NCI-H2107 (cell line): ENCODE measurements around the gene SSBP2.

Experiments
- DNase-seq: peaks from one replicate; lab custom pipeline; 2025; lab: John Stamatoyannopoulos, UW

Gene SSBP2

DNA sequence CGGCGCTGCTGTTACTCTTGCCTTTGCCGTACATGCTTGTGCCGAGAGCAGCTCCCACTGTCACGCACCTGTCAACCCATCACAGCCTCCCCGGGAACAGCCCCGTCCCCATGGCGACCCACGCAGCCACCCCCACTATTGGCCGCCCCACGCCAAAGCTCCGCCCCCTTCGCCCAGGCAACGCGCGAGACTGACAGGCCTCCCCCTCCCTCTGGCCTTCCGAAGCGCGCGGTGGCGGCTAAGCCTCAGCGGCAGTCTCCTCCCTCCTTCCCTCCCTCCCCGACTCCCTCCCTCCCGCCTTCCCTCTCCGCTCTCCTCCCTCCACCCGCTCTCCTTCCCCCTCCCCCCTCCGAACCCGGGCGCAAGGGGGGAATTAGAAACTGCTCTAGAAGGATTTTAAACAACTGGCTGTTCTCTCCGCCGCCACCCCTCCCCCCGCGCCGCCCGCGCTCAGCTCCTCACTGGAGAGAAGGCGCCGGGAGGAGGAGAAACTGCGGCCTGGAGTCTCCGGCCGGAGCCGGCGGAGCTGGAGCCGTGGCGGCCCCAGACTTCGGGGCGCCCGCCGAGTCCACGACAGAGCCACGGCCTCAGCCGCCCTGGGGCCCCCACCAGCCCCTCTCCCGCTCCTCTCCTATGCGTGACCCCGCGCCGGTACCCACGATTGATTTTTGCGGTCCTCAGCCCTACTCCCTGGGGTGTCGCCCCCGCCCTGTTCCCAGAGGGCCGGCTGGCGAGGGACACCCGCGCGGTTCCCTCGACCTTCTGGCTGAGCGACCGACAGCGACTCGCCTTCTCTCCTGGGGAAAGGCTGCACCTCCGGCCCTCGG lies at the start of gene SSBP2:
Gene SSBP2, minus strand, starts transcription at position 89 of the 827 bp plus-strand sequence. Its CDS starts 55 bp downstream, at position 34.
- DNase-seq = peak; percentile 94

DNA sequence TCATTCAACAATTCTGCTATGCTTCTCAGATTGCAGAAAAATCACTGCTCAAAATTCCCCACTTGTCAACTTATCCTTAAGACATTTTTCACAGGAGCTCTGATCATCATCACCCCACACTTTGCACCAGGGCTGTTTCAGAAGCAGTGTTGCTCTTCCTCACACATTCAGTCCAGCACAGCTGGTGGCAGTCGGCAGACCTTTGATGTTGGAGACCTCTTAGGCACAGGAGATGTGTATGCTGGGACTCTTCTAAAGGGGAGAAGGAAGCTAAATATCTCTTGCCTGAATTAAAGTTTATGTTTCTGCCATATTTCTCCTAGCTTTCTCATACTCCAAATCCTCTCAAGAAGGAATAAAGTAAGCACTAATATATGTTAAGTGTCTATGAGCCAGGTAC lies 44.8 kb upstream of the SSBP2 start:
- DNase-seq = no peak

DNA sequence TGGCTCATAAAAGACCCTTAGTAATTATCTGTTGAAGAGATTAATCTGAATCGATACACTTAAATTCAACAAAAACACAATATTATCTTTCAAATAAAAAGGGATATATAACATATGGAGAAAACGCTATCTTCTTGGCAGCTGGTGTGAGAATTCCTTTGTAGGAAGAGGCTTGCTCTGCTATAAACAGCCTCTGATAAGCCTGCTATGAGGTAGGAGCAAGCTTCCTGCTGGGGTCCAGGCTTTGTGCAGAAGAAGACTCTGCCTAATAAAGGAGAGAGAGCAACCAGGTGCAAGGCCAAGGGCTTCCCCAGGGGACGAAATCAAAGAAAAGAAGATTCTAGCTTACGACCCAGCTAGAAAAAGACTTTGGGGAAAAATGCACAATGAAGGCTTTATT lies 43.3 kb upstream of the SSBP2 start:
- no peak for DNase-seq

DNA sequence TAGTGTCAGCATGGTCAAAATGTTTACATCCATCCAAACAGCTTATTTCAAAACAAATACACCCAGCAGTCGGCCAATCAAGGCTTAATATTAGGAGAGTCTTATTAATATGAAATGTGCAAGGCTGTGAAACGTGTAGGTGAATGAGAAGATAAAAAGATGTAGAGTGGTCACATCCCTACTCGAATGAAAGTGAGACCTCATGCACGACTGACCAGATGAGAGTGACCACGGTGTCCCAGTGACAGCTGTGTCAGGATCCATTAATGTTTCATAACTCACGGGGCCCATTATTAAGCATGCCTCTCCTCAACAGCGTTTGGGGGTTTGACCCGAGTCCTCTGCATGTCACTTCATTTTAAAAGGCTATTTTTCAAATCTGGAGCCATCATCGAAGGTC lies 39.4 kb upstream of the SSBP2 start:
- no peak for DNase-seq

DNA sequence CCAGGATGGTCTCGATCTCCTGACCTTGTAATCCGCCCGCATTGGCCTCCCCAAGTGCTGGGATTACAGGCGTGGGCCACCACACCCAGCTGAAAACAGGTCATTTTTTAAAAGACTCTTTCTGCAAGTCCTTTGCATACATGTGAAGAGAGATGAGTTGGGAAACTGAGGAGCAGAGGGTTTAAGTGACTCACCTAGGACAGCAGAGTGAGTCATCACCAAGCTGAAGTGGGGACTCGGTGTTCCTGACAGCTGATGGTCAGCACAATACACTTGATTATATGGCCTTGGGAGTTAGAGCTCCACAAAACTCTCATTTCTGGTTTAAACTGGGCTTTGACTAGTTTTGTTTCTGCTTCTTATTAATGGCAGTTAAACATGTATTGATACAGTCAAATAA lies 38.1 kb upstream of the SSBP2 start:
- no peak for DNase-seq

DNA sequence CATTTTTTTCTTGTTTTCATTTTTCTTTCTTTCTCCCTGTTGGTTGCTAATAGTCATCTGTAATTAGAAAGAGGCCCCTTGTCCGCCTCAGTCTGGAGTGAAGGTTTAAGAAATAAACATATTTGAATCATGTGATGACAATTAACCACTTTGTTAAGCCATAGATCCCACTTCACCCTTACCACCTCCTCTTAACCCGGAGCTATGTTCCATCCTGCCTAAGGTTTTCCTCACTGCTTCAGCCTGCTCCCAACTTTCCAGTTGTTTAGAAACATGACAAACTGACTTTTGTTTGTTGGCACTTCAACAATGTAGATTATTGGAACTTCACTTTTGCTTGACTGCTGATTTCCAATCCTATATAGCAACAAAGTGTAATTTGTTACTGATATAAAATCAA lies 37.4 kb upstream of the SSBP2 start:
- no peak for DNase-seq

DNA sequence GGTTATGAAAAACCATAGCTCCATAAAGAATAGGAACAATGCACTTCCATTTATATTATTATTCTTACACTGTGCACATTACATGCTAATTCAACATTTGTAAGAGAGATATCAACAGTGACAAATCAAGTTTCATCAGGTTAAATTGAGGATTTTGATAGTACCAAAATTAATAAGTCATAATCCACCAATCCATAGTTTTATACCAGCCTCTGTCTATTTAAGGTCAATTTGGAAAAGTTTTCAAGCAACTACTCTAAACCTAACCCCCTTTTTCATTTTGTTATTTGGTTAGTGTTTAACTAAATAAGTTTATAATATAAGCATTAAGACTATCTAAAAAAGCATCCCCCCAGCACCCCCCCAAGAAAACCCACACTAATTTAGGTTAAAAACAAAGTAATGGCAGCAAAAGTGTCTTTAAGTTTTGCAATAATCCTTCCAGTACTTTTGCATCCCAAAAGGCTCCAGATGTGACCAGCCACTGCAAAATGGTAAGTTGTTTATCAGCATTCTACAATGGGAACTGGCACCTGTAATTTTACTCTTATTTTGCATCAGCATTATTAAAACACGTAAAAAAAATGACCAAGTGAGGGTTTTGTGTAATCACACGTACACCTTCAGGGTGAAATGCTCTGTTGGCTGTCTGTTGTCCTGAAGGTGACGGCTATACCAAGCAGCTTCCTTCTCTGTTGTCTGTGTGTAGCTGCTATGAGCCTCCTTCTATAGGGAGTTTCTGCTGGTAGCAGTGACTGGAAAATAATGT lies 36.8 kb upstream of the SSBP2 start:
- no peak for DNase-seq

DNA sequence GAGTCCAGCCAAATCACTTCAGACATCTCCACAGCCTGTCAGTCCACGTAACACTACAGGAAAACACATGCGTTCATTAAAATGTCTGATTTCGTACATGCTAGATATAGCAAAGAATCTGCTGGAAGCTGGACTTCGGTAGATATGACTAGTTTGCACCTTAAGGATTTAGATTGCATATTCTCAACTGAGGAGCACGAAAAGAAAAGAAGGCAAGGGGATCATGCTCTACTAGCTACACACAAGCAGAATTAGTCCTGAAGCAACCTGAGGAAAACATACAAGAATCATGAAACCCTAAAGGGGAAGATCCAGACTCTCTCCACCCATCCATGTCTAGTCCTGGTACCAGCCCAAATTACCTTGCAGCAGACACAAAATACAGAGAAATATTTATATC lies 36.1 kb upstream of the SSBP2 start:
- no peak for DNase-seq

DNA sequence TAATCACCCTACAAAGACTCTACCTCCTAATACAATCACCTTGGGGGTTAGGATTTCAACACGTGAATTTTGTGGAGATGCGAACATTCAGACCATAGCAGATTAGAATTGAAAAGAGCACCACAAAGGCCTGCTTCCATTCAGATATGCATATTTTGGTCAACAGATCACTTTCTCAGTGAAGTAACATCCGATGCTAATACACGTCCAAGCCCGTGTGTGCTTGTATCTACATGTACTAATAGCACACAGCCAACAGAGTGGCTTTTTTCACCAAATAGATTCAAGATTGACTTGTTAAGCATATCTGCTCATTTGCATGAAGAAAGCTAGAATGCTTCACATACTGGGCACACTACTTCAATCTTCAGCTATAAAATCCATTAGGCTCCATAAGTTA lies 35.6 kb upstream of the SSBP2 start:
- DNase-seq = no peak

DNA sequence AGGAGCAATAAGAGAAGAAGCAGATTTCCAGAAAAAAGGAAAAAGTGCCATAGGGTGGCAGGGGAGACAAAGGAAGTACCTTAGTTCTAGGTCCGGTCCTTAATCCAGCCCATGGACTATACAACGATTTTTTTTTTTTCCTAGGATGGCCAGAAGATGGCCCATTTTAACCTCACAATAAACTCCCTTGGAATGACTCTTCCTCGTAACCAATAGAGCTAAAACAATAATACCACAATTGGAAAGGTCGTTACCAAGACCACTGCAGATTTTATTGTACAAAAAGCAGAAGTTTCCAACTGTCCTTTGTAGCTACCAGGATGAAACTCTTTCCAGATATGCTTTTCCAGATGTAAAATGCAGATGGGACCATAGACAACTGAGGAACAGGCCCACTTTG lies 34.4 kb upstream of the SSBP2 start:
- DNase-seq = no peak

DNA sequence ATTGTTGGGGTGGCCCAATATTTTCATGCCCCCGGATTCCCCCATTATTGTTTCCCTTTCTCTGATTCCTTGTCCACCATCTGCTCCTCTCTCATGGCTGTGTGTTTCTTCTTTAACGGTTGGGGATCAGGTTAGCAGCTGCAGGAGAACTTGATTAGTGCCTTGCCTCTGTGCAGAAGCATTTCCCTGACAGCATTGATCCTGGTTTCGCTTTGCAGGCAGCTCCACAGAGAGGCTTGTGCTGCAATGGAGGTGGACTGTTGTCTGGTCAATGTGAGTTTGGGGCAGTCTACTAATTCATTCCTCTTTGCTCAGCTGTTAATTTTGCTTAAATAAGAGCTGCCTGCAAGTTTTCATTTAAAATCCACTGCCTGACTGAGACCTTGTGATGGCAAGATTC lies 32.5 kb upstream of the SSBP2 start:
- DNase-seq = peak; percentile 6

DNA sequence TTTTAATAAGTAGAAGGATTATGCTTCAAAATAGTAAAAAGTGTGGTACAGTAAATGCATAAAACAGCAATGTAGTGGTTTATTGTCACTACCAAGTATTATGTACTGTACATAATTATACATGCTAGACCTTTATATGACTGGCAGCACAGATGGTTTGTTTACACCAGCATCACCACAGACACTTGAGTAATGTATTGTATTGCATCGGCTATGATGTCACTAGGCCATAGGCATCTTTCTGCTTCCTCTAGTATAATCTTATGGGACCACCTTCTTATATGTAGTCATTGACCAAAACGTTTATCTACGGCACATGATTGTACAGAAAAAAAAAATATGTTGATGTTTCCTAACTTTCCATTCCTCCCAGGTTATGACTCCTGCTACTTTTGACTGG lies 31.9 kb upstream of the SSBP2 start:
- no peak for DNase-seq

DNA sequence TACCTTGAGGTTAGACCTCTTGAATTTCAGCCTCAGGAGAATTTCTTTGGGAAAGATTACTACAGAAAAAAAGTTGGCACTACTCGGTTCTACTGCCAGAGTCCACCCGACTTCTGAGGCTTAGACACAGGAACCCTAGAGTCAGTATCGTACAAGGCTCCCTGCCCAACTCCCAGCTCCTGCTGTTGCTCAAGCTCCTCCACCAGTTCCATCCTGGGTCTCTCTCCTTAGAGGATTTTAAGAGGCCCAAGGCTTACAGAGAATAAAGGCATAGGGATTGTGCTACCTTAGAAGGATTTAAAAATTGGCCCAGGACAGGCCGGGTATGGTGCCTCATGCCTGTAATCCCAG lies 29.0 kb upstream of the SSBP2 start:
- DNase-seq = no peak

DNA sequence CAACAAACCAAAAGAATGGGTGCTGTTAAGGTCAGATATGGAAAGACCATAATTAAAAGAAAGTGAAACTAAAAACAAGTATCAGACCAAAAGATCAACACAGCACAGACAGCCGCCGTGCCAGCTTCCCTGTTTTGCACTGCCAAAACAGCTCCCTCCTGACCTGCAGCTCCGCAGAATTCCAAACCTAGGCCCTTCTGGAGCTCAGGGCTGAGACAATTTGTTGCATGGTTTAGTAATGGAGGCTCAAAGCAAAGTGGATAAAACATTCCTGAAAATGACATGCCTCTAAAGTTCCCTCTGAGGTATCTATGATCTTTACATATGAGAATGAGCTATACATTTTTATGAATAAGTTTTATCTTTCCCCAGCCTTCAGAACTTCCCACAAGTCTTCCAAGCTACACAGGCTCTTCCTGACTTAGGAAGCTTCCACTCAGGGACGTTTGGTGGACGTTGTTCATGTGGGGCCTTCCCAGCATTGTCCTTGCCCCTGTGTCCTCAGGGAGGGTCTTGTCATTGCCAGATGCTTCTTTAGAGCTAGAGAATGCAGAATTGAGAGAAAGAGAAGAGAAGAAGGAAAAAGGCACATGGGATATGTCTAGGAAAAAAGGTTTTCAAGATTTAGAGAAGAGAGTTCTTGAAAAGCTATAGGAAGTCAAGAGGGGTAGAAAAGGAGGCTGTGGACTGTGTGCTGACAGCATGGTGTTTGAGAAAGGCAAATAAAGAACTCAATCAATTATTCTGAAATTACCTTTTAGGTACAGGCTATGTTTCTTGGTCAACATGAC lies 28.4 kb upstream of the SSBP2 start:
- DNase-seq = no peak

DNA sequence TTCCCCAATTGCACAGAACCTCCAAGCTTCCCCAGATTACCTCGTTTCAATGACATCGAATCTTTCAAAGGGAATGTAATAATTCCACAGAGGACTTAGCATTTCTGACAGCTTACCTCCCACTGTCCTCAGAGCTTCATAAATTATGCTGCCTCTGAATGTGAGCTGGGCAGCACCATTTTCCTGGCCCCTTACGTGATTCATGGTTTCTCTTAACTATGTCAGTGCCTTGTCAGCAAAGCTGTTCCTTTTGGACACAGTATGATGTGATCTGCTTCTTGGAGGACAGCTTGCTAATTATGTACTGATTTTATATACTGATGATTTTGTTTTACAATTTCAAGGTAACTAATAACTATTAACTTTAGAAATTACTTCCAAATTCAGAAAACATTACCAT lies 27.7 kb upstream of the SSBP2 start:
- DNase-seq = no peak

DNA sequence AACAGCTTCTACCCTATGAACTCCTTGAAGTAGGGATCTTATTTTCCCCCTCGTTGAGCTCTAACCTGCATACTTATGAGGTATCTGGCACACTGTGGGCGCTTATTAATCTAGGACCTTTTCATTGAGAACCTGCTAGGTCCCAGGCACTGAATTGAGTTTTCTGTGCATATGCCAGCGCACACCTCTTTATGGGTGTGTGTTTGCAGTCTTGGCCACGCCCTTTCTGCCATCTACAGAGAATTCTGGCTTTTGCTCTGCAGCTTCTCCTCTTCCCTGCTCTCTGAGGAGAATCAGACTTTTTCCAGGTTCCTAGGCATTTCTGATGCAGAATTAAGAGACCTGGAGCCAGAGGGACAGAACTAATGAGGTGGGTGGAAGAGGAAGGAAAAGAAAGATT lies 25.4 kb upstream of the SSBP2 start:
- DNase-seq = no peak

DNA sequence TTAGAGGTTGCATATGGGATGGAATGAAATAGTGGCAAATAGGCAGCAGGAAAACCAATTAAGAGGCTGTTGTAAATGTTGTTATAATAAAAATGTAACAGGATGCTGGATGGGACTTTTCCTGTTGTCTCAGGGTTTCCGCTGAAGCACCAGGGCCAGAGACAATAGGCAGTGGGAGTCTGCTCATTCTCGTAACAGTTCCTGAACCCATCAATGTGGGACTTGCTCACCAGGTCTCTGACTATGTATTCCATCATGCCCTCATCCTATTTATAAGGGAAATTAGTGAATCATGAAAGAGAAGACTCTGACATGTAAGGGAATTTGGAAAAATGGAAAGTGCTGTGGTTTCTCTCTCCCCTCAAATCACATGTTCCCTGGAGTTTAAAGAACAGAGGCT lies 23.5 kb upstream of the SSBP2 start:
- no peak for DNase-seq

DNA sequence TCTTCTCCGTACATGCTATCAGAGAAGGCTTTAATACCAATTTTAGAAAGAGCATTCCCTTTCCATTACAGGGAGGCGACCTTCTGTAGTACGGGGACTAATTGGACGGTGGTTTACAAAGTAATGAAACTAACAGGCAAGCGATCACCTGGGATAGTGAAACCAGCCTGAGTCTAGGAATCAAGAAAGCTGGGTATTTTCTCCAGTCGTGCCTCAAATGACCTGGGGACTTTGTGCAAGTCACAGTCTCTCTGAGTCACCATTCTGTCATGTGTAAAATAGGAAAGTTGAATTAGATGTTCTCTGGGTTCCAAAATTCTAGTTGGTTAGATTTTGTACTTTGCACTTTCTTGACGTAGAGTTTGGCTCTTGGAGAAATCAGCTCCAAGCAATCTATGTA lies 22.7 kb upstream of the SSBP2 start:
- no peak for DNase-seq

DNA sequence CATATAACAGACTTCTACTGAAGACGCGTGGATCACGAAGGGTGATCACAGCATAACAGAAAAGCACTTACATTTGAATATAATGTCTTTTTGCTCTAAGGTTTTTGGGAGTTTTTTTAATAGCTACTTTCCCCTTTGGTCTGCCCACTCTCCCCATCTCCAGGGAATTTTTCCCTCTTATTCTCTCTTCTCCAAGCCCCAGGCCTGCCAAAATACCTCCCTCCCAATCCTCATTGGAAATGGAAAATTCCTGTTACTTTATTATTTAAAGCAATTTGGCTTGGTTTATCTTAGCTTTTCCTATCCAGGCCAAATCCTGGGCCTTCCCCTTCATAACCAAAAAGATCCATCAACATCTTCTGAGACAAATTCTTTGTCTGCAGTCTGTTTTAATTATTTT lies 22.3 kb upstream of the SSBP2 start:
- no peak for DNase-seq

DNA sequence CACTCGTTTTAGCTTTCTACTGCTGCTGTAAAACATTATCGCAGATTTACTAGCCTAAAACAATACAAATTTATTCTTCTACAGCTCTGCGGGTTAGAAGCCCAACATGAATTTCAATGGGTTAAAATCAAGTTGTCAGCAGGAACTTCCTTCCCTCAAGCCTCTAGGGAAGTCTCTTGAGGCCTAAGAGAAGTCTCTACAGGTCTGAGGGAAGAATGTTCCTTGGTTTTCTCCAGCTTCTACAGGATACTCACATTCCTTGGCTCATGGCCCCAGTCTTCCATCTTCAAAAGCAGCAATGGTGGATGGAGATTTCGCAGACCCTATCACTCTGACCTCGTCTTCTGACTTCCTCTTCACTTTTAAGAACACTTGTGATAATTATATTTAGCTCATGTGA lies 21.6 kb upstream of the SSBP2 start:
- DNase-seq = no peak

DNA sequence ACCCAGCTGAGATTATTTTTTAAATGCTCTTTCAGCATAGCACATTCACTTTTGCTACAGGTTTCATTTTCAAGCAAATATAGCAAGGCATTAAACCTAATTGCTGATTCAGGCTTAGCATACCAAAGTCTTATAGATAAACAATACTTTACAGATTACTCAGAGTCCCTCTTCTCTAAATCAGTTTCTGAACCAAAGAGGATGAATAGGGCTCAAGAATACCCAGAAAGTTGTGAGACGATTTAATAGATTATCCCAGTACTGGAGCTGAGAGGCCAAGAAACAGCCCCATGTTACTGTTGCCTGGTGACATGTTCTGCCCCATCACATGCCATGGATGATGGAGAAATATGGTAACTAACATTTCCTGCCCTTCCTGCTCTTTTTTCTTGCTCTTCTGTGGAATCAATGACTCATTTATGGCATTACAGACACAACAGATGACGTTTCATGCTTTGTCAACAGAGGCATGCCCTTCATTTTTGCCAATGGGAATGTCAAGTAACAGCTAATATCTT lies 18.1 kb upstream of the SSBP2 start:
- DNase-seq = no peak

DNA sequence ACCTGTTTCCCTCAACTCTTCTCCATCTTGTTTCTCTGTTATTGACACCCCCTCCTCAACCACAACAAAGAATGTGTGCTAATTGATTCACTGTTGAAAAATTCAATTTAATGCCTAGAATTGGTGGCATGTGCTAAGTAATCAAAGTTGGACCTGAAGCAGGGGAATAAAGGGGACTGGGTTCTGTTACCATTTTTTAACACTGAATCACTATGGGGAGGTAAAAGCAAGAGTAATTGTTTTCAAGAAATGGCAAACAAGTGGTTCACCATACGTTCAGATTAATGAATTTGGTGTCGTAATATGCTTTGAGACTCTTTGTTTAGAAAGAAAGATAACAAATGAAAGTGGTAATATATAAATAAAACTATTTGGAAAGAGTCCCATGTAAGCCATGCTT lies 17.0 kb upstream of the SSBP2 start:
- no peak for DNase-seq

DNA sequence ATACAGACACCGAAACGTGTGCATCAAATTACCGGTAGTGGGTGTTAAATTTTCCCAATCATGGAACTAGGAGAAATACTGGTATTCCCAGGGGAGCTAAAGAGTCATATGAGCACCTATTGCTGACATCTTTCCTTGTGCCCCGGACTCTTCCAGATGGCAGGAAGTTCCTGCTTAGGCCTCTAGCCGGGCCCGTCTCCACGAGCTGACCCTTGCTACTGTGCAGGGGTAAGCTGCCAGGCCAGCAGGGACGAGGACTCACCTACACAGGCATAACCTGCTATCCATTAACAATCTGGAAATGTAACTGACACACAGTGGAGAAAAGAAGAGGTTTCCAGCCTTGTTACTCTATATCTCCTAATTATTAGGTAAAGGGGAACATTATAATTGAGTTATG lies 16.2 kb upstream of the SSBP2 start:
- no peak for DNase-seq
